Measurements from ENCODE around the gene CELSR1.

- TF ChIP-seq CTCF (IDR thresholded peaks at IDR 0.05) (no peak), POLR2A (IDR thresholded peaks at IDR 0.05) (no peak)
Measured at GRCh38 chr22:46395145-46395544, 142.3 kb downstream of the CELSR1 start.

Data from lower leg skin (tissue), 3 donors.